K562 (cell line): ENCODE results near the gene ZDHHC22. TPM values are rescaled to one million over a fixed set of nuclear protein-coding genes. Genes with fewer than 3 reads are reported as not detected.

Experiments used
- ATAC-seq: fragments of 200-7000 bp; cut with Tn5 transposase; 3 replicates; pipeline ENCODE4 v1.9.1; 2020; ENCODE audit warnings: moderate library complexity
- BruUV-seq: library from RNA; stranded (reverse); fragments of 400-500 nt; replicated peaks from 2 replicates; lab custom pipeline; 2021; lab: Mats Ljungman, UMichigan
- CTCF ChIA-PET: fragments of 300-600 bp; formaldehyde crosslinking; extraction: SDS; loops from one replicate; lab custom pipeline; 2021; ENCODE audit warnings: low intra/inter-chr PET ratio; lab: Yijun Ruan, JAX
- POLR2A ChIA-PET: fragments of 300-600, 350-650 bp; sonication (Branson Sonifier 250); formaldehyde crosslinking; extraction: SDS; loops from one replicate; lab custom pipeline; 2021; ENCODE audit warnings: antibody characterized with exemption, inconsistent platforms; lab: Yijun Ruan, JAX
- DNase-seq, 4 experiments: peaks; one replicate each; pipeline versions ENCODE4 v3.0.0 to v3.0.0-alpha.2; 2011 to 2018; ENCODE audit warnings: low spot score in 3 of 4, mixed read lengths in 3 of 4; ENCODE audit errors: extremely low read depth in 1 of 4
- FAIRE-seq: peaks from 2 replicates; lab custom pipeline; 2011; peaks lifted over from hg19 to GRCh38; lab: Jason Lieb, UNC
- H2AFZ ChIP-seq: 2 replicates; pipeline ENCODE4 v1.6.0; 2011; ENCODE audit warnings: low read depth, low read length, control low read depth, inconsistent platforms
- H3K27ac ChIP-seq: fragments of 200-600 bp; 3 replicates; pipeline ENCODE4 v1.8.0; 2011; ENCODE audit warnings: low read depth, mild to moderate bottlenecking, control low read depth, inconsistent platforms, low read length, moderate library complexity, mixed read lengths; ENCODE audit errors: extremely low read depth
- H3K27me3 ChIP-seq, 2 experiments: fragments of 300-600 bp in 1 of 2; 2 replicates in 1 of 2; 3 replicates in 1 of 2; pipeline versions ENCODE4 v1.6.0 to v1.8.0; 2011; ENCODE audit warnings: inconsistent platforms in 2 of 2, low read length in 2 of 2, mild to moderate bottlenecking in 1 of 2, mixed read lengths in 1 of 2, moderate library complexity in 1 of 2; ENCODE audit not compliant: control insufficient read depth in 2 of 2, insufficient read depth in 2 of 2
- H3K36me3 ChIP-seq: fragments of 300-600 bp; 3 replicates; pipeline ENCODE4 v1.8.0; 2011; ENCODE audit warnings: mild to moderate bottlenecking, low read length, inconsistent platforms; ENCODE audit not compliant: control insufficient read depth, insufficient read depth
- H3K4me1 ChIP-seq, 2 experiments: fragments of 200-600 bp in 1 of 2; replicated peaks in 1 of 2; 2 replicates in 1 of 2; 3 replicates in 1 of 2; pipeline versions ENCODE4 v1.5.1 to v1.8.0; 2011; ENCODE audit warnings: inconsistent platforms in 2 of 2, low read length in 2 of 2, mild to moderate bottlenecking in 1 of 2, mixed read lengths in 1 of 2, moderate library complexity in 1 of 2; ENCODE audit not compliant: control insufficient read depth in 2 of 2, insufficient read depth in 2 of 2
- H3K4me2 ChIP-seq: 2 replicates; pipeline ENCODE4 v1.6.1; 2011; ENCODE audit warnings: low read length, control low read depth, inconsistent platforms, mixed read lengths; ENCODE audit not compliant: insufficient read depth
- H3K4me3 ChIP-seq: fragments of 200-600 bp; sonication (generic), shearing (Covaris generic); 2 replicates; pipeline ENCODE4 v1.5.1; 2016; ENCODE audit warnings: control low read depth, inconsistent platforms
- H3K79me2 ChIP-seq: fragments of 200-600 bp; 3 replicates; pipeline ENCODE4 v1.8.0; 2011; ENCODE audit warnings: low read length, inconsistent platforms; ENCODE audit not compliant: control insufficient read depth, insufficient read depth
- H3K9ac ChIP-seq, 2 experiments: 2 replicates each; pipeline versions ENCODE4 v1.6.0 to v1.6.1; 2011; ENCODE audit warnings: low read depth in 2 of 2, low read length in 2 of 2, control low read depth in 1 of 2, inconsistent platforms in 1 of 2, mild to moderate bottlenecking in 1 of 2, mixed read lengths in 1 of 2; ENCODE audit not compliant: insufficient read depth in 1 of 2
- H3K9me1 ChIP-seq: one replicate; pipeline ENCODE4 v1.6.0; 2011; ENCODE audit warnings: inconsistent platforms, mild to moderate bottlenecking, low read length, moderate library complexity; ENCODE audit not compliant: control insufficient read depth, insufficient read depth
- H3K9me3 ChIP-seq: replicated peaks from 2 replicates; pipeline ENCODE4 v1.5.1; 2011; ENCODE audit warnings: low read depth, low read length, inconsistent platforms; ENCODE audit not compliant: control insufficient read depth, insufficient read depth
- H4K20me1 ChIP-seq: replicated peaks from 2 replicates; pipeline ENCODE4 v1.6.1; 2011; ENCODE audit warnings: low read length, inconsistent platforms, mixed read lengths; ENCODE audit not compliant: control insufficient read depth, insufficient read depth
- EP300 ChIP-seq: IDR thresholded peaks from 2 replicates; pipeline ENCODE4 v1.6.1; 2012; ENCODE audit warnings: low read length, improper control_type of control experiment
- ESRRB ChIP-seq: fragments of 250-450 bp; sonication (Bioruptor Pico); IDR thresholded peaks from 2 replicates; pipeline ENCODE4 v1.5.0; 2020; ENCODE audit warnings: mild to moderate bottlenecking, moderate library complexity, borderline replicate concordance
- GTF2F1 ChIP-seq: IDR thresholded peaks from 2 replicates; pipeline ENCODE4 v1.6.1; 2011; ENCODE audit warnings: low read depth, low read length, improper control_type of control experiment
- KDM2B ChIP-seq: fragments of 250-450 bp; sonication (Bioruptor Pico); IDR thresholded peaks from 2 replicates; pipeline ENCODE4 v1.8.0; 2021; ENCODE audit warnings: mild to moderate bottlenecking, moderate library complexity
- RBM39 ChIP-seq: fragments of 200-400 bp; formaldehyde crosslinking; optimal IDR thresholded peaks from 2 replicates; pipeline ENCODE3; 2018; ENCODE audit warnings: low read depth, low read length
- RFX1 ChIP-seq: fragments of 450-650 bp; IDR thresholded peaks from 2 replicates; pipeline ENCODE4 v1.6.1; 2016; ENCODE audit warnings: mild to moderate bottlenecking, moderate library complexity
- SIX5 ChIP-seq, 2 experiments: IDR thresholded peaks; 2 replicates each; pipeline ENCODE4 v1.6.1; 2011; ENCODE audit warnings: low read length in 2 of 2, borderline replicate concordance in 1 of 2, low read depth in 1 of 2, mild to moderate bottlenecking in 1 of 2, moderate library complexity in 1 of 2; ENCODE audit not compliant: insufficient read depth in 1 of 2
- TAF7 ChIP-seq: fragments of 450-650 bp; IDR thresholded peaks from 2 replicates; pipeline ENCODE4 v1.6.1; 2016; ENCODE audit warnings: missing genetic modification characterization, missing compliant biosample characterization
- U2AF1 ChIP-seq: fragments of 200-400 bp; formaldehyde crosslinking; optimal IDR thresholded peaks from 2 replicates; pipeline ENCODE3; 2017; ENCODE audit warnings: mild to moderate bottlenecking, low read depth, low read length, moderate library complexity
- XRCC4 ChIP-seq: IDR thresholded peaks from one replicate; pipeline ENCODE4 v1.6.1; 2011; ENCODE audit not compliant: insufficient read depth, insufficient read length; ENCODE audit errors: extremely low read depth
- ZNF407 ChIP-seq: fragments of 450-650 bp; IDR thresholded peaks from 2 replicates; pipeline ENCODE4 v1.6.1; 2016; ENCODE audit warnings: low read depth
- WGBS: fragments of 100-300 bp; shearing (Covaris generic); methylation state at CpG from one replicate; pipeline ENCODE4 v1.1.6; 2016; ENCODE audit warnings: low coverage, mixed read lengths; ENCODE audit not compliant: insufficient coverage; ENCODE audit errors: missing lambda C conversion rate; 5-methylcytosine and 5-hydroxymethylcytosine counted together
- in situ Hi-C: fragments of 300-500 bp; cut with MboI; formaldehyde crosslinking; loops from 4 replicates; pipeline ENCODE4 v1.15.0; 2018; ENCODE audit warnings: inconsistent platforms, mixed read lengths
- intact Hi-C: fragments of 100-400 bp; cut with micrococcal nuclease; formaldehyde crosslinking; loops from 2 replicates; pipeline ENCODE4 v1.14.2; 2022
- polyA plus RNA-seq, 8 experiments: library from polyadenylated mRNA; depleted of rRNA in 4 of 8; stranded (reverse) in 5 of 8; unstranded in 3 of 8; fragments of >200 nt; fragmentation: Nextera tagmentation in 2 of 8; fragmentation: Illumina TruSeq in 1 of 8; extraction: Ambion mirVana in 2 of 8; extraction: Trizol in 1 of 8; gene quantifications; 2 replicates each; pipeline versions ENCODE4 v1.2.1 to v1.2.3, GENCODE V29; 2011 to 2014; ENCODE audit warnings: inconsistent platforms in 1 of 8, missing spikeins in 1 of 8
- total RNA-seq, 7 experiments: library from RNA; depleted of rRNA in 6 of 7; stranded (reverse); fragments of >200 nt in 6 of 7; fragmentation: Illumina TruSeq in 2 of 7; extraction: Trizol in 2 of 7; gene quantifications; 2 replicates each; pipeline versions ENCODE4 v1.2.1 to v1.2.3, GENCODE V29; 2011 to 2021; ENCODE audit warnings: low replicate concordance in 1 of 7
- TF ChIP-seq, protein P1 (sequence below): fragments of 250-450 bp; sonication (Bioruptor Pico); IDR thresholded peaks from 2 replicates; pipeline ENCODE4 v1.8.0; 2022; ENCODE audit warnings: inconsistent platforms, mild to moderate bottlenecking, moderate library complexity, borderline replicate concordance
- TF ChIP-seq, protein P2 (sequence below): fragments of 450-650 bp; IDR thresholded peaks from 2 replicates; pipeline ENCODE4 v1.6.1; 2016

ZDHHC22 gene
- total and polyA plus RNA-seq, 9 of the 15 experiments (the other 6 are each of a cell fraction or from before 2014, with no cell fraction given): not detected

- intact Hi-C loops (no loop called here), in situ Hi-C loops (no loop called here)
- Histone ChIP-seq H3K79me2 (no peaks in the 10 kb centered on the region), H2AFZ (no peak overlapping the region), H3K9ac (no peak overlapping the region), H3K4me2 (no peak overlapping the region), H3K9me1 (no peaks in the 10 kb centered on the region), H3K27me3 (peaks cover 0 to 44% of the 10 kb centered on the region in 2 experiments; a peak in 3 of 5 replicates), H4K20me1 (no peaks in the 10 kb centered on the region), H3K4me3 (no peak overlapping the region), H3K27ac (no peak overlapping the region), H3K9me3 (no peaks in the 10 kb centered on the region), H3K36me3 (no peaks in the 10 kb centered on the region), H3K4me1 (peaks cover 0 to 13% of the 10 kb centered on the region in 2 experiments; a peak in 3 of 5 replicates)
- CTCF ChIA-PET: no interaction called here
- DNase-seq: no peak
- no peak for ATAC-seq
- no TSS peak for BruUV-seq
- POLR2A ChIA-PET: interaction anchor here (0.6 kb wide), 1 partner anchor 11 kb away, joined by 3 read pairs; no protein-coding TSS in a partner anchor
- FAIRE-seq: no peak
- WGBS: 1% methylated on average over 5 of the region's 5 CpGs
- TF ChIP-seq U2AF1: no peak
- TF ChIP-seq RFX1: no peak
- TF ChIP-seq EP300: no peak
- no peak for TF ChIP-seq XRCC4
- TF ChIP-seq KDM2B (CRISPR knock-in tag): no peak
- TF ChIP-seq, protein P1, sequence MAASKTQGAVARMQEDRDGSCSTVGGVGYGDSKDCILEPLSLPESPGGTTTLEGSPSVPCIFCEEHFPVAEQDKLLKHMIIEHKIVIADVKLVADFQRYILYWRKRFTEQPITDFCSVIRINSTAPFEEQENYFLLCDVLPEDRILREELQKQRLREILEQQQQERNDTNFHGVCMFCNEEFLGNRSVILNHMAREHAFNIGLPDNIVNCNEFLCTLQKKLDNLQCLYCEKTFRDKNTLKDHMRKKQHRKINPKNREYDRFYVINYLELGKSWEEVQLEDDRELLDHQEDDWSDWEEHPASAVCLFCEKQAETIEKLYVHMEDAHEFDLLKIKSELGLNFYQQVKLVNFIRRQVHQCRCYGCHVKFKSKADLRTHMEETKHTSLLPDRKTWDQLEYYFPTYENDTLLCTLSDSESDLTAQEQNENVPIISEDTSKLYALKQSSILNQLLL: no peak
- TF ChIP-seq, protein P2, sequence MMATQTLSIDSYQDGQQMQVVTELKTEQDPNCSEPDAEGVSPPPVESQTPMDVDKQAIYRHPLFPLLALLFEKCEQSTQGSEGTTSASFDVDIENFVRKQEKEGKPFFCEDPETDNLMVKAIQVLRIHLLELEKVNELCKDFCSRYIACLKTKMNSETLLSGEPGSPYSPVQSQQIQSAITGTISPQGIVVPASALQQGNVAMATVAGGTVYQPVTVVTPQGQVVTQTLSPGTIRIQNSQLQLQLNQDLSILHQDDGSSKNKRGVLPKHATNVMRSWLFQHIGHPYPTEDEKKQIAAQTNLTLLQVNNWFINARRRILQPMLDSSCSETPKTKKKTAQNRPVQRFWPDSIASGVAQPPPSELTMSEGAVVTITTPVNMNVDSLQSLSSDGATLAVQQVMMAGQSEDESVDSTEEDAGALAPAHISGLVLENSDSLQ: no peak
- no peak for TF ChIP-seq SIX5 (IDR thresholded peaks at IDR 0.05; ENCODE audit: borderline replicate concordance in 1 of 2, insufficient read depth in 1 of 2, low read depth in 1 of 2, low read length in 2 of 2)
- no peak for TF ChIP-seq ESRRB (CRISPR knock-in tag)
- TF ChIP-seq RBM39: no peak
- no peak for TF ChIP-seq GTF2F1
- no peak for TF ChIP-seq TAF7 (tag)
- no peak for TF ChIP-seq ZNF407
Measured at GRCh38 chr14:77183896-77184295, 42.3 kb upstream of the ZDHHC22 start.
